ENCODE data around the gene CWF19L1. TPM values are rescaled to one million over a fixed set of nuclear protein-coding genes. Genes with fewer than 3 reads are reported as not detected.

Gene CWF19L1
- total RNA-seq = 10 to 100 TPM; 15.2 to 46.1 (median 23.3) TPM

GRCh38 chr10:100267239-100268104, at the start of gene CWF19L1:
Gene CWF19L1 (minus strand): TSS chr10:100267638. CDS start chr10:100267593, 45 bp downstream.
- DNase-seq = peak; percentile 84
- TF ChIP-seq CTCF (IDR thresholded peaks at IDR 0.05) = peak in 1 of 6 experiments; percentile 28
- TF ChIP-seq POLR2A (IDR thresholded peaks at IDR 0.05) = peak in 3 of 4 donors; percentile 16 to 69 (median 68)
- peak; percentile 82 to 95 for TF ChIP-seq POLR2AphosphoS5 (IDR thresholded peaks at IDR 0.05)
- TF ChIP-seq EP300 (IDR thresholded peaks at IDR 0.05) = peak in 1 of 4 donors; percentile 39
- peak within 1 kb of the TSS; percentile 98 to 99 (median 99) for H3K4me3 ChIP-seq
- no peaks in the 10 kb centered on the region for H3K36me3 ChIP-seq
- H3K4me1 ChIP-seq = peaks cover 18 to 35% (median 20%) of the 10 kb centered on the region in 4 donors
- WGBS, 2 donors = 3 to 8% methylated on average over 40 to 48 of the region's 49 CpGs
- H3K27me3 ChIP-seq = no peaks in the 10 kb centered on the region
- peak; percentile 94 to 97 for ATAC-seq (ENCODE audit: low FRiP score in 2 of 2)
- H3K9me3 ChIP-seq = no peaks in the 10 kb centered on the region
- peak within 1 kb of the TSS; percentile 90 to 92 (median 91) for H3K27ac ChIP-seq

DNA sequence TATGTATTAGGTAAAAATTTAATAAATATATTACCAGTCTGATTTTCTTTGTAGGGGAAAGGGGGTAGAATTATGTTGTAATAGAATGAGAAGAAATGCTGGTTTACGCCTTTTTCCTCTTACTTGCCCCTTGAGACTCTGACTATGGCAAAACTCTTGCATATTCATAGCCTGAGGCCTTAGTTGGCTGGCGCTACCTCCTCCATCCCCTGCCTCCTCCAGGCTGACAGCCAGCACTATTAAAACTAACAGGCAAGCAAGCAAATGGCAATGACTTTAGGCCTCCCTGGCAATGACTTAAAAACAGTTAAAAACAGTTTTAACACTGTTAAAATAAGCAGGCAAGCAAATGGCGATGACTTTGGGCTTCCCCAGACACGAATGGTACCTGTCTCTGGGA, 48.2 kb upstream of the CWF19L1 start:
- Histone ChIP-seq H3K4me3 (no peak overlapping the region), H3K27ac (no peak overlapping the region), H3K4me1 (no peaks in the 10 kb centered on the region), H3K9me3 (no peaks in the 10 kb centered on the region), H3K36me3 (no peaks in the 10 kb centered on the region), H3K27me3 (no peaks in the 10 kb centered on the region)
- no peak for DNase-seq
- TF ChIP-seq POLR2A (IDR thresholded peaks at IDR 0.05) (no peak), CTCF (IDR thresholded peaks at IDR 0.05) (no peak), POLR2AphosphoS5 (IDR thresholded peaks at IDR 0.05) (no peak), EP300 (IDR thresholded peaks at IDR 0.05) (no peak)
- WGBS, 2 donors = 76 to 86% methylated on average over 4 of the region's 4 CpGs
- ATAC-seq (ENCODE audit: low FRiP score in 2 of 2) = no peak

GRCh38 chr10:100311298-100311697, 43.9 kb upstream of the CWF19L1 start:
- Histone ChIP-seq H3K27me3 (no peaks in the 10 kb centered on the region), H3K4me1 (no peaks in the 10 kb centered on the region), H3K9me3 (no peaks in the 10 kb centered on the region), H3K4me3 (no peak overlapping the region), H3K27ac (no peak overlapping the region), H3K36me3 (no peaks in the 10 kb centered on the region)
- TF ChIP-seq EP300 (IDR thresholded peaks at IDR 0.05) (no peak), POLR2AphosphoS5 (IDR thresholded peaks at IDR 0.05) (no peak), POLR2A (IDR thresholded peaks at IDR 0.05) (no peak), CTCF (IDR thresholded peaks at IDR 0.05) (no peak)
- no peak for ATAC-seq (ENCODE audit: low FRiP score in 2 of 2)
- no peak for DNase-seq
- WGBS, 2 donors = 64 to 73% methylated on average over 4 of the region's 4 CpGs

GRCh38 chr10:100307684-100308083, 40.2 kb upstream of the CWF19L1 start:
- no peaks in the 10 kb centered on the region for H3K36me3 ChIP-seq
- TF ChIP-seq CTCF (IDR thresholded peaks at IDR 0.05) = no peak
- TF ChIP-seq POLR2AphosphoS5 (IDR thresholded peaks at IDR 0.05) = peak in 1 of 2 donors; percentile 10
- WGBS, 2 donors = 84 to 86% methylated on average over 3 of the region's 3 CpGs
- H3K27ac ChIP-seq = no peak overlapping the region
- no peak overlapping the region for H3K4me3 ChIP-seq
- no peak for DNase-seq
- no peaks in the 10 kb centered on the region for H3K4me1 ChIP-seq
- H3K27me3 ChIP-seq = no peaks in the 10 kb centered on the region
- no peaks in the 10 kb centered on the region for H3K9me3 ChIP-seq
- no peak for ATAC-seq (ENCODE audit: low FRiP score in 2 of 2)

Data from upper lobe of left lung (tissue), 6 donors.